NOMO-1 treated with DMSO at 0.1 percent for 48 hours (cell line): ENCODE data around the gene ANXA10.

Experiments used
- DNase-seq: peaks from one replicate; lab custom pipeline; 2025; ENCODE audit not compliant: unreplicated experiment; lab: John Stamatoyannopoulos, UW

The ANXA10 gene

DNA sequence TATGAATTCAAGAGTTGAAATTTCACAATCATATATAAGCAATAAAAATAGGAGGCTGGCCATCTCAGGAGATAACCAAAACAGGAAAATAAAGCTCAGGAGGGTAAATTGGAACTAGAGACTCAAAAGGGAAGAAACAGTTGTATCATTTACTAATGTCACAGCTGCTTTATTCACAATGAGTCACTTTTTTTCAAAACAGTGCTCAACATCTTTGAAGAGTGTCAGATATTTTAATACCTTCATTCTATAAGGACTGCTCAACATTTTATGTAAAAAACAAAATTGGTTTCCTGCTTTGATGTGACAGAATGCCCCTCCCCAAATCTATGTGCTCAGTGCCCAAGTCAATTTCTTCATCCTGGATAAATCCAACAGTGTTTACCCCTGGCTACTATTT is 128.6 kb downstream of the ANXA10 start:
- DNase-seq = no peak

DNA sequence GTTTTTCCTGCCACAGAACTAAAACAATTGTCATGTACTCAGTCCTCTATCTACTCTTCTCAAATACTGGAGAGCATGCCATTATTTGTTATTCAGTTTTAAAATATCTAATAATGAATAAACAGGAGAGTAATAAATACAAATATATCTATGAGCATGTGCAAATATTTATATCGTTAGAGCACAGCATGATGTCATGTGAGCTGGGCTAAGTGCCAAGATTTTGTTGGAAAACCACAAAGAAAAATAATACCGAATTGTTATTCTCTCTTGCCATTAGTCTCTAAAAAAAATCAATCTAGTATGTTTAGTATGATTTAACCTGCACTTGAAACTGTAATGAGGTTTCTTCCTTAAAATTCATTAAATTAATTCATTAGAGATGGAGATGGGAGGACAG is 129.0 kb downstream of the ANXA10 start:
- no peak for DNase-seq
